Measurements from ENCODE around the gene MDC1.

The MDC1 gene

DNA sequence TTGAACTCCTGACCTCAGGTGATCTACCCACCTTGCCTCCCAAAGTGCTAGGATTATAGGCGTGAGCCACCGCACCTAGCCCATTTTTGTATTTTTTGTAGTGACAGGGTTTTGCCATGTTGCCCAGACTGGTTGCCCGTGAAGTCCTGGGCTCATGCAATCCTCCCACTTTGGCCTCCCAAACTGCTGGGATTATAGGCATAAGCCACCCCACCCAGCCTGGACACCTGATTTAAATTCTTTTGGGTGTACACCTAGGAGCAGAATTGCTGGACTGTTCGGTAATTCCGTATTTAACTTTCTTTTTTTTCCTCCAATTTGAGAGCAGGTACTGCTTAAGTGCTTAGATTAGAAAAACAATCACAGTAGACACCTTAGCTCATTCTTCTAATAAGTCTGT lies 20.6 kb downstream of the MDC1 start:
- no peak for DNase-seq

- DNase-seq = no peak
Measured at GRCh38 chr6:30691208-30691847, 25.8 kb downstream of the MDC1 start.

DNA sequence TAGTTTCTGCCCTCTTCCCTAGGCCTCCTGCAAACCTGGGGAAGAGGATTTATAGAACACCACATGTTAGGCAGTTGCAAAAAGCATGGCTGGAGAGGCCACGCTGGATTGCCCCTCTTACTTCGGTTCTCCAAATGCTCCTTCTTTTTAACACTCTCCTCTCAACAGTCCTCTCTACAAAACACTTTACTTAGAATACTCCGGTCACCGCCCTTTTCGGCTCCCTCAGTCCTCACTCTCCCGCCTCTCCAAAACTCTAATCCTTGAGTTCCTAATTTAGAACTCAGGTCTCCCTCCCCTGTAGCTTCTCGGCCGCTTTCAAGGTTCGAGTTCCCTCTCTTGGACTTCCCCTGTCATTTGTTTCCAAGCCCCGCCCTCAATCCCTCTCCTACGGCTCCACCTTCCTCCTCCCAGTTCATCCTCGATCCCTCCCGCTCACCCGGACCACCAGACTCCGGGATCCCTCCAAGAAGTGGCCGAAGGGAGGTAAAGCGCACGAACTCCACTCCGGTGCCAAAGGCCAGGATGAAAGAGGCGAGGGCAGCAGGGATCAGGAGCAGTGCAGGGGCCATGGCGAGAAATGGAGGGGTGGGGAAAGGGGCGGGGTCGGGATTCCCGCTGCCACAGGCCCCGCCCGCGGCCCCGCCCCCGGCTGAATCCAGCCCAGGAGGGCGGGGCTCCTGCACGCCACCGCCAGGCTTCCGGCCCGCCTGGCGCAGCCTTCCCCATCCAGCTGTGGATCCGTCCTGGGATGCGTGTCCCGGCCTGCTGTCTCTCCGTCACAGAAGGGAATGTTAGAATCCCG lies 26.5 kb downstream of the MDC1 start, which contains the start of gene NRM:
TSS of gene NRM (minus strand) at position 582 of the 805 bp plus-strand sequence. CDS start at position 572, 10 bp downstream.
- DNase-seq = peak; percentile 83

- no peak for DNase-seq
Measured at GRCh38 chr6:30689985-30690384, 27.1 kb downstream of the MDC1 start.

DNA sequence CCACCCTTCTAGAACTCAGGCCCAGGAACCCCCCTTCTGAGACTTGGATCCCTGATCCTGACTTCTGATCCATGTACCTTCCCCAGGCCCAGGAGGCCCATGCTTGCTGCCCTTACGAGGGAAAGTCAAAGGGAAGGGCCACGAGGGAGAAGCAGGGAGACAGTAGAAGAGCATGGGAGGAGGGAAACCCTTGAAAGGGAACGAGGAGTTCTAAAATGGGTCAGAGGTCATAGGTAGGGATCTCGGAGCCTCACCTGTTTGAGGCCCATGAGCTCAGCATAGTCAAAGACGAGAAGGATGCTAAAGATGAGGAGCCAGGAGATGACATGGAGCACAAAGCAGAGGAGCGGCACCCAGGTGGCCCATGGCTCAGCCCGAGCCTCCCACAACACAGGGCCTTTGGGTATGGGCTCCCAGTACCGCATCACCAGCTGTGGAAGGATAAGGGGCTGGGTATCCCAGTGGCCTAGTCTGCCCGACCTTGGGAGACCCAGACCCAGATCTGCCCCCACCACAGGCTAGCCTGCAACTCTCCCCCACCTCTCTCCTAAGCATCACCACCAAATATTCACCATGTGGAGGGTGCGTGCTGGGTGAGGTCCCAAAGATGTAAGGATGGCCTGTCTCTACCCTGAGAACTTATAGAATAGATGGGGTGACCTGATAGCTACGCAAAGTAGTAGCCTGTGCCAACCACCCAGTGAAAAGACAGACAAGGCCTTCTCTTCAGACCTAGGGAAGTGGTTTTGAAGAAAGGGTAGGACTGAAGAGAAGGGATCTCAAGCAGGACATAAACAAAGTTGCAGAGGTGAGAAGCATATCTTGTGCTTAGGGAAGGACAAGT lies 27.8 kb downstream of the MDC1 start:
- no peak for DNase-seq

GRCh38 chr6:30688569-30688968 lies 28.5 kb downstream of the MDC1 start:
- DNase-seq = no peak

DNA sequence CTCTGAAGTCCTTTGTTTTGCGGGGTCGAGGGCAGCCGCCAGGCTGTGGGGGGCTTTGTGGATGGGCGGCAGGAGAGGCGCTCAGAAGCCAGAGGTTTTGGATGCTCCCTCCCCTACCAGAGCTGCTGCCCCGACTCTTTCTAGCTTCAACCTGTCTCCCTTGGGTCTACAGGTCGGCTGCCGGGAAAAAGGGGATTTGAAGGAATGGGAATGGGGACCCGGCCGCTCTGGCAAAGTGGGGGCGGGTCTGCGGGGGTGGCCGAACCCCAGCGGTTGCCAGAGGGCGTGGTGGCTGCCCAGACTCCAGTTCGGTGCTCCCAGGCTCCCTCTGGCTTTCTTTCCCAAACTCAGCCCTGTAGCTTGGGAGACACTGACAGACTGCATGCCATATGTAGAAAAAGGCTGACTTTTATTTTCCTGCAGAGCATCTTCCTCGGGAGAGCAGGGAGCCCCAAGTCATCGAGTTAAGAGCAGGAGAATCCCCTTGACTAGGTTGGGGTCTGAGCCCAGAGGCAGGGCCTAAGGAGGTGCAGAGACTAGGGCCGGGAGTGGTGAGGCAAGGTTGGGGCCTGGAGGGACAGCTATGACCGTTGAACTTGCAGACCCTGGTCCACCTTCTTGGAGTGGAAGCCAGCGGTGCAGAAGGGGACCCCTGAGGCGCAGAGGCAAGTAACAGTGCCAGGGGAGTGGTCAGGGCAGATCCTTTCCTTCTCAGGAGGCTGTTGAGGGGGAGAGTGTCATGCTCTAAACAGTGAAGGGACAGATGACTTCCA lies 29.2 kb downstream of the MDC1 start:
- DNase-seq = peak; percentile 48

- DNase-seq = peak; percentile 97
Measured at GRCh38 chr6:30686908-30687658, 30.0 kb downstream of the MDC1 start.

DNA sequence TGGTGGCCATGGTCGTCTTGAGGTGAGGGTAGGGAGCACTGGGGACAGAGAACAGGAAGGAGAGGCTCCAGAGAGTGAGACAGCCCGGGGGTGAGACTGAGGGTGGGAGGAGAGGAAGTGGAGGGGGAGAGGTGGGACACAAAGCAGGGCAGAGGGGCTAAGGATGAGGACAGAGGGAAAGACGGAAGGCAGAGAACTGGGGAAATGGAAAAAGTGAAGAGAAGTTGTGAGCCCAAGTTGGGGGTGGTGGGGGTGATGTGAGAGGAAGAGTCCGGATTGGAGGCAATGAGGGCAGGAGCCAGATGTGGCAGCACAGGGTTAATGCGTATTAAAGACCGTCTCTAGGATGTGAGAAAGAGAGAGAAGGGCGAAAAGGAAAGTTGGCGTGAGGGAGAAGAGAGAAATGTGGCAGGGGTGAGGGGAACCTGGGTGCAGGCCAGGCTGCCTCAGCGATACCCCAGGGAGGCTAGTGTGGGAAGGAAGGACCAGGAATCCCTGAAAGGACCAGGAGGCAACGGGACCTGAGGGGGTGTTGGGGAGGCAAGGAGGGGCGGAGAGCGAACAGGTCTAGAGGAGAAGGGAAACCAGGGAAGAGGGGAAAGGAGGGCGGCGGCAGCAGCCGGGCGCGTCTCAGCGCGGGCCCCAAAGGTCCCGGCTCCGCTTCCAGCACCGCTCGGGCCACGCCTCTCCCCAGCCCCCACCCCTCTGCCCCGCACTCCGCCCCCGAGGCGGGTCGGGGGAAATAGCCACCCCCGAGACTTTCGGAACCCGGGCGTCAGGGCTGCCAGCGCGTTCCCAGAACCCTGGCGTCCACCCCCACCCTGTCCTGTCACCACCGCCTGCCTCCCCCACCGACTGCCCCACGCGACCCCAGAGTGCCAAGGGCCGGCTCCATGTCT lies 30.8 kb downstream of the MDC1 start, which contains the start of gene PPP1R18:
TSS of gene PPP1R18 (minus strand) at position 637 of the 899 bp plus-strand sequence. CDS start at position 10, 627 bp downstream.
- DNase-seq = peak; percentile 66

- DNase-seq = peak; percentile 24
Measured at GRCh38 chr6:30685157-30686008, 31.7 kb downstream of the MDC1 start.

DNA sequence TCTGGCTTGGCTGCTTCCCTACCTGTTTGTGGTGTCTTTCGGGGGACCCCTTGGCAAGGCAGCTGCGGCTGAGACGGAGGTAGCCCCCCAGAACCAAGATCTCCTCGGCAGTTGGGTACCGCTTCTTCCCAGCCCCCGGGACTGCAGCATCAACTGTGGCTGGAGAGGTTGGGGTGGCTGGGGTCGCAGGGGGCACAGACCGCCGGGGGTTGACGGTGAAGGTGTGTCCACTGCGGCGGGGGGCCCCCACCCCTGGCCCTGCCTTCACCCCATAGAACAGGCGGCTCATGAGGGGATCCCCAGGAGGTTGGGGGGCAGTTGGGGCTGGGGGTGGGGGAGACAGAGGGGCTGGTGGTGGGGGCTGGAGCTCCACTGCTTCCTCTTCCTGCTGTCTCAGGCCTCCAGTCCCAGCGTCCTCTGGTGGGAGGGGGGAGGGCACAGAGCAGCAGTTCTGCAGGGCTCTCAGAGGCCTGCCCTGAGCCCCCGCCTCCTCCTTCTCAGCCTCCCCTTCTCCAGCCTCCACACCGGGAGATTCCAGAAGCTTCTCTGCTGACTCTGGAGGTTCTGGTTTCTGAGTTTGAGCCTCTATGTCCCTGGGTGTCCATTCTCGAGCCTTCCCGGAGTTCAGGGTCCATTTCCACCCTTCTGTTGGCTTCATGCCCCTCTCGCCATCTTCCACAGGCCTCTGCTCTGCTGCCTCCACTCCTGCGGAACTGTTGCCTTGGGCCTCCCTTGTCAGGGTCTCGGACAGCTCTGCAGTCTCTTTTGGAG lies 32.5 kb downstream of the MDC1 start:
- DNase-seq = peak; percentile 44

DNA sequence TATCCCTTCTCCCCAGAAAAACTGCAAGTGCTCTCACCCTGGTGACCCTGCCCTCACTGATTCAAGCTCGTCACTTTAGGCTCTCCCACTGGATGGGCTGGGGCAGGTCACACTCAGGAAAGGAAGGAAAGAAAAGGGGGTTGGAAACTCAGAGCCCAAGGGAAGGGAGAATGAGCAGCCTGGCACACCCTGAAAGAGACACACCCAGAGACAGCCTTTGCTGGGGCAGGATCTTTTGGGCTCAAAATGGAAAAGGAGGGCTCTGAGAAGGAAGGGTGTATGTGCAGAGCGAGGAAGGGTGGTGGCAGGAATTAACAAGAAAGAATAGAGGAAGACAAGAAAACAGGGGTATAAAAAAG lies 33.1 kb downstream of the MDC1 start:
- no peak for DNase-seq

- DNase-seq = no peak
Measured at GRCh38 chr6:30683183-30683979, 33.7 kb downstream of the MDC1 start.

- DNase-seq = peak; percentile 93
Measured at GRCh38 chr6:30682143-30683117, 34.7 kb downstream of the MDC1 start.

GRCh38 chr6:30681766-30682142 lies 35.3 kb downstream of the MDC1 start:
- no peak for DNase-seq

DNA sequence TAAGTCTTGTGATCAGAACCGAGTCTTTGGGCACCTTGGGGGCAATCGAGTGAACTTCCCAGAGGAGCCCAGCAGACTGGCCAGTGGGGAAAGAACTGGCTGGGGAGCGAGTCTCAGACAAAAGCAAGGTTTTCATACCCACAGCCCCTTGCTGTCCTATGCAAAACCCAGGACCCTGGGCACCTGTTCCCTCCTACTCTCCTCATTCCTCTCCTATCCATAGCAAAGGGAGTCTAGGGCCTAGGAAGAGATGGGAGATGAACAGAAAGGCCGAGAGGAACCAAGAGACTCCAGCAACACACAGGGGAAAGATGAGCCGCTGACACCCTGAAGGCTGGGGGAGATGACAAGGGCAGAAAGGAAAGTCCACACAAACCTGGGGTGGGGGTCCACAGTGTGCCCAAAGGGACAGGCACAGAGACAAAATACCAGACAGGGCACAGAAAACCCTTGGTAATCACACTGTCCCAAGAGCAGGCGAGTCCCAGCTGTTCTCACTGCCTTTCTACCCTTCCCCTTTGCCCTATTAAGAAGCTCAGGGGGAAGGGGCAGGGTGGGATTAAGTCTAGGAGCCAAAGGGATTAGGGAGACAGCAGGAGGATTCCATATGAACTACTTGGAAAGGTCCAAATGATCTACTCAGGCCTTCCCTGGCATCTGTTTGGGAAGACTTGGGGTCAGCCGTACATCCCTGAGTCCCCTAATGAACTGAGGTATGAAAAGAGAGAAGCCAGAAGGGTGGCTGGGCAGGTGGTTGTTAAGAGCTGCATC lies 37.1 kb downstream of the MDC1 start:
- DNase-seq = no peak
